SK-N-SH (cell line): ENCODE measurements around the gene ITPRIPL2.

Experiments
- CTCF ChIP-seq: fragments of 200-600 bp; sonication (generic); IDR thresholded peaks from 2 replicates; pipeline ENCODE4 v1.6.1; 2017; ENCODE audit warnings: antibody characterized with exemption, mild to moderate bottlenecking, moderate library complexity
- EZH2phosphoT487 ChIP-seq: fragments of 200-600 bp; sonication (generic); IDR thresholded peaks from 2 replicates; pipeline ENCODE4 v1.6.1; 2017; ENCODE audit warnings: low read depth, mixed run types, mild to moderate bottlenecking, antibody characterized with exemption, moderate library complexity, borderline replicate concordance
- FOXJ3 ChIP-seq: sonication (generic); formaldehyde crosslinking; IDR thresholded peaks from 2 replicates; pipeline ENCODE4 v1.5.1; 2020; ENCODE audit warnings: mild to moderate bottlenecking, missing genetic modification reagents
- NFIC ChIP-seq: IDR thresholded peaks from 2 replicates; pipeline ENCODE4 v1.4.0; 2012; ENCODE audit warnings: borderline replicate concordance
- NRF1 ChIP-seq: IDR thresholded peaks from 2 replicates; pipeline ENCODE4 v1.6.1; 2012; ENCODE audit warnings: low read depth, mild to moderate bottlenecking, low read length
- POLR2AphosphoS5 ChIP-seq: IDR thresholded peaks from 2 replicates; pipeline ENCODE4 v1.6.1; 2012; ENCODE audit warnings: low read depth, low read length
- RAD21 ChIP-seq: IDR thresholded peaks from 2 replicates; pipeline ENCODE4 v1.6.1; 2012; ENCODE audit warnings: mild to moderate bottlenecking, low read length
- SMC3 ChIP-seq: IDR thresholded peaks from 2 replicates; pipeline ENCODE4 v1.6.1; 2012; ENCODE audit warnings: low read depth, low read length, improper control_type of control experiment
- TAF1 ChIP-seq: IDR thresholded peaks from 2 replicates; pipeline ENCODE4 v1.6.1; 2012; ENCODE audit warnings: low read depth, mild to moderate bottlenecking, low read length, moderate library complexity, borderline replicate concordance
- TEAD4 ChIP-seq: IDR thresholded peaks from 2 replicates; pipeline ENCODE4 v1.4.0; 2012; ENCODE audit warnings: mild to moderate bottlenecking, borderline replicate concordance; ENCODE audit not compliant: insufficient read depth
- YY1 ChIP-seq: IDR thresholded peaks from 2 replicates; pipeline ENCODE4 v1.4.0; 2012; ENCODE audit warnings: low read depth, mild to moderate bottlenecking

DNA sequence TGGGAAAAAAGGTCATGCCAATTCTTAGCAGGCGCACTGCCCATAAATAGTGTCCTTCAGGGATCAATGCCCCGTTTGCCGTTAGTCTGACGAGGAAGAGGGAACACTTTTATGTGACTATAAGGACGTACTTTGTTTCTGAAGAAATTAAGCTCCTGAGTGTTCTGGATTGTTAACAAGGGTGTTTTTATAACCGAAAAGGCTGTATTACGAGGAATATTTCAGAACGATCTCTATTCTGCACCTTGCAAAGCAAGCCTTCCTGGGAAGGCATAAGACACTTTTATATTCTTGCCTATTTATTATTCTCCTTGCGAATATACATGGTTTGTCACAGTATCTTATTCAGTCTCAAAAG is 29.8 kb downstream of the ITPRIPL2 start:
- no peak for TF ChIP-seq YY1
- no peak for TF ChIP-seq FOXJ3 (CRISPR knock-in tag)
- no peak for TF ChIP-seq POLR2AphosphoS5
- no peak for TF ChIP-seq CTCF
- TF ChIP-seq EZH2phosphoT487 = no peak
- TF ChIP-seq RAD21 = no peak
- TF ChIP-seq NFIC = no peak
- no peak for TF ChIP-seq NRF1
- TF ChIP-seq SMC3 = no peak
- no peak for TF ChIP-seq TEAD4
- TF ChIP-seq TAF1 = no peak
